Endodermal cell (in vitro differentiated cells): Measurements from ENCODE around the gene ACAN. TPM values are rescaled to one million over a fixed set of nuclear protein-coding genes. Genes with fewer than 3 reads are reported as not detected.

Experiments used
- DNase-seq: peaks from one replicate; pipeline ENCODE4 v3.0.0-alpha.2; 2017
- H3K27ac ChIP-seq: 2 replicates; pipeline ENCODE4 v1.5.1; 2013; ENCODE audit warnings: mild to moderate bottlenecking, low read depth, low read length, moderate library complexity
- H3K27me3 ChIP-seq: 2 replicates; pipeline ENCODE4 v1.6.1; 2013; ENCODE audit warnings: mild to moderate bottlenecking, low read length, moderate library complexity; ENCODE audit not compliant: insufficient read depth, control insufficient read depth, poor library complexity, severe bottlenecking
- H3K36me3 ChIP-seq: 2 replicates; pipeline ENCODE4 v1.7.0; 2013; ENCODE audit warnings: mild to moderate bottlenecking, low read length, moderate library complexity; ENCODE audit not compliant: control insufficient read depth, insufficient read depth
- H3K4me1 ChIP-seq: one replicate; pipeline ENCODE4 v1.7.0; 2013; ENCODE audit warnings: low read length; ENCODE audit not compliant: control insufficient read depth, insufficient read depth
- H3K4me3 ChIP-seq: 2 replicates; pipeline ENCODE4 v1.5.1; 2013; ENCODE audit warnings: mild to moderate bottlenecking, low read length, moderate library complexity
- H3K9ac ChIP-seq: 2 replicates; pipeline ENCODE4 v1.6.1; 2013; ENCODE audit warnings: mild to moderate bottlenecking, low read length, moderate library complexity; ENCODE audit not compliant: poor library complexity, severe bottlenecking; ENCODE audit errors: extremely low read depth
- H3K9me3 ChIP-seq: 2 replicates; pipeline ENCODE4 v1.6.1; 2013; ENCODE audit warnings: mild to moderate bottlenecking, low read length, moderate library complexity; ENCODE audit not compliant: control insufficient read depth
- H3K27ac Mint-ChIP-seq: 2 replicates; pipeline ENCODE4 v1.8.0; 2020; ENCODE audit warnings: mixed read lengths
- H3K27me3 Mint-ChIP-seq: 2 replicates; pipeline ENCODE4 v1.8.0; 2021; ENCODE audit warnings: mild to moderate bottlenecking, mixed read lengths; ENCODE audit not compliant: insufficient read depth
- H3K36me3 Mint-ChIP-seq: 2 replicates; pipeline ENCODE4 v1.8.0; 2020; ENCODE audit warnings: low read depth, mixed read lengths
- H3K4me1 Mint-ChIP-seq: 2 replicates; pipeline ENCODE4 v1.8.0; 2020; ENCODE audit warnings: mixed read lengths
- H3K4me3 Mint-ChIP-seq: 2 replicates; pipeline ENCODE4 v1.8.0; 2020; ENCODE audit warnings: mild to moderate bottlenecking, moderate library complexity, mixed read lengths
- H3K9me3 Mint-ChIP-seq: 2 replicates; pipeline ENCODE4 v1.8.0; 2020; ENCODE audit warnings: mild to moderate bottlenecking, mixed read lengths
- CTCF ChIP-seq: fragments of 200-600 bp; sonication (generic); conservative IDR thresholded peaks from 2 replicates; pipeline ENCODE4 v1.5.0; 2021; ENCODE audit warnings: antibody characterized with exemption, mild to moderate bottlenecking
- WGBS, 2 experiments: methylation state at CpG; one replicate each; pipeline versions ENCODE4 v1.1.5 to v1.1.7; 2013; ENCODE audit warnings: missing lambda C conversion rate in 2 of 2, mixed read lengths in 1 of 2; ENCODE audit not compliant: insufficient coverage in 1 of 2, insufficient read length in 1 of 2; 5-methylcytosine and 5-hydroxymethylcytosine counted together
- total RNA-seq, 2 donors: library from RNA; stranded (reverse); fragmentation: NEBNext Ultra II Directional in 1 of 2; extraction: Animal tissue kit (Norgen Biotek cat#: 25700) in 1 of 2; gene quantifications; 2 replicates in 1 of 2; 3 replicates in 1 of 2; pipeline ENCODE4 v1.2.1, GENCODE V29; 2021

ACAN gene
- total RNA-seq, 2 donors from 2014 or later: 0.38 to 0.75 TPM

GRCh38 chr15:88880944-88881740, 77.9 kb downstream of the ACAN start:
- no peaks in the 10 kb centered on the region for H3K9me3 Mint-ChIP-seq
- no peaks in the 10 kb centered on the region for H3K27me3 ChIP-seq
- no peak overlapping the region for H3K9ac ChIP-seq
- 95 to 98% methylated on average over 13 to 31 of the region's 31 CpGs for WGBS, 2 experiments
- no peak for DNase-seq
- H3K4me3 ChIP-seq: no peak overlapping the region
- H3K27me3 Mint-ChIP-seq: peaks cover 2% of the 10 kb centered on the region
- H3K9me3 ChIP-seq: no peaks in the 10 kb centered on the region
- no peak overlapping the region for H3K27ac ChIP-seq
- peaks cover 4% of the 10 kb centered on the region for H3K4me1 Mint-ChIP-seq
- no peak for TF ChIP-seq CTCF
- H3K36me3 Mint-ChIP-seq: no peaks in the 10 kb centered on the region
- H3K27ac Mint-ChIP-seq: no peak overlapping the region
- H3K36me3 ChIP-seq: no peaks in the 10 kb centered on the region
- H3K4me1 ChIP-seq: no peaks in the 10 kb centered on the region
- H3K4me3 Mint-ChIP-seq: no peak overlapping the region

GRCh38 chr15:88881775-88882174, 78.5 kb downstream of the ACAN start:
- Histone ChIP-seq H3K9me3 (no peaks in the 10 kb centered on the region), H3K27ac (no peak overlapping the region), H3K36me3 (no peaks in the 10 kb centered on the region), H3K27me3 (no peaks in the 10 kb centered on the region), H3K4me3 (no peak overlapping the region), H3K9ac (no peak overlapping the region), H3K4me1 (no peaks in the 10 kb centered on the region)
- Mint-ChIP-seq H3K4me1 (peaks cover 4% of the 10 kb centered on the region), H3K9me3 (no peaks in the 10 kb centered on the region), H3K36me3 (no peaks in the 10 kb centered on the region), H3K27ac (no peak overlapping the region), H3K4me3 (no peak overlapping the region), H3K27me3 (peaks cover 2% of the 10 kb centered on the region)
- DNase-seq: no peak
- 92 to 96% methylated on average over 2 to 3 of the region's 3 CpGs for WGBS, 2 experiments
- TF ChIP-seq CTCF: no peak

DNA sequence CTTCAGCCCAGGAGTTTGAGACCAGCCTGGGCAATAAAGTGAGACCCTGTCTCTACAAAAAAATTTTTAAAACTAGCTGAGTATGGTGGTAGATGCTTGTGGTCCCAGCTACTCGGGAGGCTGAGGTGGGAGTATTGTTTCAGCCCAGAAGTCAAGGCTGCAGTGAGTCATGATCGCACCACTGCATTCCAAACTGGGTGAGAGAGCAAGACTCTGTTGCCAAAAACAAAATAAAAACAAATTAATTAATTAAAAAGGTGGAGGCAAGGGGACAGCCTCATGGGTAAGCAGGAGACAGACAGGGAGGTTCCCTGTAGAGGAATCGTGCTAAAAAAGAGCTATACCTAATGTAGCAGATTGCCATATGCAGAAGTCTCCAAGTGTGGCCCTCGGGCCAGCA, 79.5 kb downstream of the ACAN start:
- H3K4me1 ChIP-seq: no peaks in the 10 kb centered on the region
- no peaks in the 10 kb centered on the region for H3K27me3 ChIP-seq
- H3K4me3 ChIP-seq: no peak overlapping the region
- H3K27ac ChIP-seq: no peak overlapping the region
- TF ChIP-seq CTCF: no peak
- H3K4me1 Mint-ChIP-seq: peaks cover 5% of the 10 kb centered on the region
- H3K9me3 ChIP-seq: no peaks in the 10 kb centered on the region
- peaks cover 2% of the 10 kb centered on the region for H3K27me3 Mint-ChIP-seq
- H3K36me3 ChIP-seq: no peaks in the 10 kb centered on the region
- H3K36me3 Mint-ChIP-seq: no peaks in the 10 kb centered on the region
- 84 to 89% methylated on average over 3 to 4 of the region's 4 CpGs for WGBS, 2 experiments
- H3K9me3 Mint-ChIP-seq: no peaks in the 10 kb centered on the region
- DNase-seq: no peak
- H3K4me3 Mint-ChIP-seq: no peak overlapping the region
- H3K9ac ChIP-seq: no peak overlapping the region
- no peak overlapping the region for H3K27ac Mint-ChIP-seq
